HG03342 (cell line): ENCODE results near the gene DUSP2.
A peak's percentile ranks its signal among the peaks of the same experiment; 100 is the strongest.
"Not testable (repeated sequence)": the region's sequence is repeated elsewhere in the genome, so short reads cannot be mapped to it uniquely, and the experiment has no call there.

Experiments used
- ATAC-seq: cut with Tn5 transposase; IDR thresholded peaks from one replicate; pipeline ENCODE4 v1.9.1; 2021; ENCODE audit warnings: mild to moderate bottlenecking, moderate library complexity; ENCODE audit not compliant: unreplicated experiment

Gene DUSP2

GRCh38 chr2:96148410-96149217 is 3.4 kb upstream of the DUSP2 start:
- ATAC-seq: peak; percentile 32

GRCh38 chr2:96147593-96148201 is 2.5 kb upstream of the DUSP2 start:
- ATAC-seq: no peak

GRCh38 chr2:96146881-96147592 is 1.8 kb upstream of the DUSP2 start:
- ATAC-seq: no peak

- peak; percentile 28 for ATAC-seq
Measured at GRCh38 chr2:96146153-96146880, 1.1 kb upstream of the DUSP2 start.

GRCh38 chr2:96145848-96146152 is 560 bp upstream of the DUSP2 start:
- ATAC-seq: no peak

- ATAC-seq: peak; percentile 1
Measured at GRCh38 chr2:96144481-96145035, 682 bp downstream of the DUSP2 start.

- no peak for ATAC-seq
Measured at GRCh38 chr2:96143848-96144480, 1.3 kb downstream of the DUSP2 start.

GRCh38 chr2:96143231-96143847 is 1.9 kb downstream of the DUSP2 start:
- ATAC-seq: no peak

- ATAC-seq: no peak
Measured at GRCh38 chr2:96142217-96143113, 2.8 kb downstream of the DUSP2 start.

GRCh38 chr2:96141624-96141967 is 3.6 kb downstream of the DUSP2 start:
- not testable (repeated sequence) for ATAC-seq

- no peak for ATAC-seq
Measured at GRCh38 chr2:96140941-96141623, 4.2 kb downstream of the DUSP2 start.

- ATAC-seq: no peak
Measured at GRCh38 chr2:96139181-96139758, 6.0 kb downstream of the DUSP2 start.

GRCh38 chr2:96138179-96139145 is 6.8 kb downstream of the DUSP2 start, which contains the start of gene ASTL:
ASTL (minus strand) TSS chr2:96138502; CDS start chr2:96138436, 66 bp downstream.
- ATAC-seq: no peak

GRCh38 chr2:96137321-96138178 is 7.7 kb downstream of the DUSP2 start:
- ATAC-seq: no peak

GRCh38 chr2:96136129-96136720 is 9.0 kb downstream of the DUSP2 start:
- no peak for ATAC-seq

- no peak for ATAC-seq
Measured at GRCh38 chr2:96135621-96136020, 9.6 kb downstream of the DUSP2 start.
